ENCODE results near the gene CDCA8. TPM values are rescaled to one million over a fixed set of nuclear protein-coding genes. Genes with fewer than 3 reads are reported as not detected.
A peak's percentile ranks its signal among the peaks of the same experiment; 100 is the strongest.

CDCA8 gene
- total and polyA plus RNA-seq, 2 of the 4 experiments (the other 2 are of a cell fraction), result 5.9 to 25.7 TPM

DNA sequence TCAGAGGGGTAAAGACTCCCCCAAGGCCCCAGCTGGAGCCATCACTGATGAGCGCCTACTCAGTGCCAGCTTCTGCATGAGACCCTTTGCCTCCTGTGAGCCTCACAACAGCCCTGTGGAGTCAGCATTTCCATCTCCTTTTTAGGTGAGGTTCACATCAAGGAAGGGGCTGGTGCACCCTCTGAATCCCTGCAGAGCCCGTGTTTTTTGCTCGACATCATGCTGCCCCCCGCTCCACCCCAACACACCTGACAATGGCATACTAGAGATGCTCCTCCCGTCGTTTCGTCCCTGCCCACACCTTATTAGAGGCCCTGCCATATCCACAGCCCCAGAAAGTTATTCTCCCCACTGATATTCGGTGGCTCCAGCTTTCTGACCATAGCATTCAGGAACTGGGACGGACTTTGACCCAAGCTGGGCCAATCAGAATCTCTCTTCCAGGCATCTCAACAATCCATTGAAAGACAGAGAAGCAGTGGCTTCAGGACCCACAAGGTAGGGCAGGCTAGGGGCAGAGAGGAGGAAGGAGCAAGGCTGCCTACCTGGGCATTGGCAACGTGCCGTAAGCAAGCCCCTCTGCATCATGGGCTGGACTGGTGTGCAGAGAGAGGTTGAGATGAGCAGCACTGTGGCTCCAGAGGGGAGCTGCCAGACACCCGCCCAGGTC is 39.9 kb downstream of the CDCA8 start:
- H3K27me3 ChIP-seq (ENCODE audit: control insufficient read depth, insufficient read depth, low read length), result peaks cover 27% of the 10 kb centered on the region

More for the DNA sequence above, 39.9 kb downstream of the CDCA8 start:
- ChIA-PET POLR2A (ENCODE audit: unreplicated experiment) (no interaction called here), CTCF (no interaction called here)
- H3K9me3 ChIP-seq (ENCODE audit: control insufficient read depth, insufficient read depth, low read length), result no peaks in the 10 kb centered on the region
- H3K18ac ChIP-seq (ENCODE audit: low read depth, low read length), result no peak overlapping the region
- no peak overlapping the region for H3K4me2 ChIP-seq (ENCODE audit: low read depth, low read length)
- TF ChIP-seq MAZ (IDR thresholded peaks at IDR 0.05; ENCODE audit: borderline replicate concordance, low read depth, low read length) (no peak), RCOR1 (IDR thresholded peaks at IDR 0.05; ENCODE audit: insufficient replicate concordance, low read length) (no peak), CEBPB (IDR thresholded peaks at IDR 0.05; ENCODE audit: low read depth, low read length) (no peak), SMC3 (IDR thresholded peaks at IDR 0.05; ENCODE audit: low read depth, low read length) (no peak)
- TF ChIP-seq, protein P1, sequence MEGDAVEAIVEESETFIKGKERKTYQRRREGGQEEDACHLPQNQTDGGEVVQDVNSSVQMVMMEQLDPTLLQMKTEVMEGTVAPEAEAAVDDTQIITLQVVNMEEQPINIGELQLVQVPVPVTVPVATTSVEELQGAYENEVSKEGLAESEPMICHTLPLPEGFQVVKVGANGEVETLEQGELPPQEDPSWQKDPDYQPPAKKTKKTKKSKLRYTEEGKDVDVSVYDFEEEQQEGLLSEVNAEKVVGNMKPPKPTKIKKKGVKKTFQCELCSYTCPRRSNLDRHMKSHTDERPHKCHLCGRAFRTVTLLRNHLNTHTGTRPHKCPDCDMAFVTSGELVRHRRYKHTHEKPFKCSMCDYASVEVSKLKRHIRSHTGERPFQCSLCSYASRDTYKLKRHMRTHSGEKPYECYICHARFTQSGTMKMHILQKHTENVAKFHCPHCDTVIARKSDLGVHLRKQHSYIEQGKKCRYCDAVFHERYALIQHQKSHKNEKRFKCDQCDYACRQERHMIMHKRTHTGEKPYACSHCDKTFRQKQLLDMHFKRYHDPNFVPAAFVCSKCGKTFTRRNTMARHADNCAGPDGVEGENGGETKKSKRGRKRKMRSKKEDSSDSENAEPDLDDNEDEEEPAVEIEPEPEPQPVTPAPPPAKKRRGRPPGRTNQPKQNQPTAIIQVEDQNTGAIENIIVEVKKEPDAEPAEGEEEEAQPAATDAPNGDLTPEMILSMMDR (conservative IDR thresholded peaks at IDR 0.05; ENCODE audit: low read depth, low read length), result no peak
- H4K8ac ChIP-seq (ENCODE audit: low read depth in 2 of 2, low read length in 2 of 2), result no peak overlapping the region
- no peak overlapping the region for H3K9ac ChIP-seq (ENCODE audit: low read depth, low read length)
- no peak overlapping the region for H3K56ac ChIP-seq (ENCODE audit: extremely low read depth, insufficient read depth, low read length)
- DNase-seq (no peak), ATAC-seq (ENCODE audit: low read depth) (no peak)
- BruUV-seq (replicated peaks), result no TSS peak
- no peak overlapping the region for H2BK20ac ChIP-seq (ENCODE audit: low read depth, low read length)
- H2AK5ac ChIP-seq (ENCODE audit: low read depth, low read length), result no peak overlapping the region
- no peaks in the 10 kb centered on the region for H4K20me1 ChIP-seq (ENCODE audit: insufficient read depth, low read length)
- no peak overlapping the region for H2BK120ac ChIP-seq (ENCODE audit: low read depth, low read length)
- H2AFZ ChIP-seq (replicated peaks; ENCODE audit: low read length, poor library complexity), result peak overlapping the region; percentile 66
- no peak overlapping the region for H3K4me3 ChIP-seq (ENCODE audit: insufficient read depth, low read depth, low read length)
- dilution Hi-C loops (cut with HindIII; ENCODE audit: low sequenced_read_pairs, unreplicated experiment), result no loop called here
- H3K27ac ChIP-seq (ENCODE audit: insufficient read depth, low read length), result no peak overlapping the region
- no peak overlapping the region for H2AK9ac ChIP-seq (replicated peaks; ENCODE audit: low read depth, low read length, poor library complexity)
- intact Hi-C loops (cut with micrococcal nuclease), result no loop called here
- H2BK15ac ChIP-seq (ENCODE audit: low read depth, low read length), result no peak overlapping the region
- no peaks in the 10 kb centered on the region for H3K9me1 ChIP-seq (ENCODE audit: insufficient read depth, low read length)
- H3K4ac ChIP-seq (ENCODE audit: low read depth, low read length), result no peak overlapping the region
- no peak overlapping the region for H3K14ac ChIP-seq (replicated peaks; ENCODE audit: low read depth, low read length)
- no peaks in the 10 kb centered on the region for H3K36me3 ChIP-seq (ENCODE audit: control insufficient read depth, insufficient read depth, low read length)
- no peaks in the 10 kb centered on the region for H3K79me1 ChIP-seq (ENCODE audit: low read depth in 1 of 2, low read length in 2 of 2)
- no peaks in the 10 kb centered on the region for H3K4me1 ChIP-seq (ENCODE audit: control insufficient read depth, insufficient read depth, low read length)
- H2BK5ac ChIP-seq (ENCODE audit: low read depth, low read length, poor library complexity, severe bottlenecking), result no peak overlapping the region
- in situ Hi-C loops (cut with MboI; ENCODE audit: low sequenced_read_pairs), result no loop called here
- no CpG with 5 or more reads among the region's 12 CpGs for WGBS, 2 experiments (ENCODE audit: extremely low coverage in 2 of 2, insufficient read length in 1 of 2)
- H3K23ac ChIP-seq (ENCODE audit: low read depth, low read length), result no peak overlapping the region
- no peak overlapping the region for H4K91ac ChIP-seq (ENCODE audit: insufficient read depth, low read depth, low read length)
- H4K5ac ChIP-seq (ENCODE audit: low read depth, low read length), result no peak overlapping the region

Measured in IMR-90 (cell line).